Measurements from ENCODE around the gene SPIRE2. TPM values are rescaled to one million over a fixed set of nuclear protein-coding genes. Genes with fewer than 3 reads are reported as not detected.

The SPIRE2 gene
- total and polyA plus RNA-seq, 2 of the 4 experiments (the other 2 are of a cell fraction) = 0.72 to 1.9 TPM

DNA sequence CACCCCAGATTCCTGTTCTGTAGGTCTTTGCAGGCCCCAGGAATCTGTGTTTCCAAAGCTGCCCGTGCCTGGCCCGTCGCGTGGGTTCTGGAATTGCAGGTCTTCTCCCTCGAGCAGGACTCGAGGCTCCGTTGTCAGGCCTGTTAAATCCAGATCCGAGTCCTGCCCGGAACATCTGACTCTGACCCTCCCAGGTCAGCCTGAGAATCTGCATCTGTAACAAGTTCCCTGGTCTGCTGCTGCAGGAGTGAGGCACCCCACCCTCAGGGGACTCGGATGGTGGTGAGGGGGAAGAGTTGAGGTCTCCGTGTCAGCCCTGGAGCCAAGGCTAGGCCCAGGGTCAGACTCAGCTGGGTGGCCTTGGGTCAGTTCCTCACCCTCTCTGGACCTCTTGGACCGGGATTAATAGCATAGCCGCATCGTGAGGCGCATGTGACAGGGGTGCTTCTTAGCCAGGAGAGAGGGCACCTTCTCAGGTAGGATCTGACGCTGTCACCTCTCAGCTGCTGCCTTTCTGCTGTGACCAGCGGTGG lies 8.8 kb downstream of the SPIRE2 start:
- intact Hi-C loops (cut with micrococcal nuclease) = no loop called here
- no TSS peak for BruUV-seq (replicated peaks)

More for the DNA sequence above, 8.8 kb downstream of the SPIRE2 start:
- no peaks in the 10 kb centered on the region for H3K79me1 ChIP-seq (ENCODE audit: low read depth in 1 of 2, low read length in 2 of 2)
- H3K9me1 ChIP-seq (ENCODE audit: insufficient read depth, low read length) = no peaks in the 10 kb centered on the region
- no peak overlapping the region for H2BK20ac ChIP-seq (ENCODE audit: low read depth, low read length)
- H4K8ac ChIP-seq (ENCODE audit: low read depth in 2 of 2, low read length in 2 of 2) = no peak overlapping the region
- no peak overlapping the region for H2BK15ac ChIP-seq (ENCODE audit: low read depth, low read length)
- in situ Hi-C loops (cut with MboI; ENCODE audit: low sequenced_read_pairs) (no loop called here), dilution Hi-C loops (cut with HindIII; ENCODE audit: low sequenced_read_pairs, unreplicated experiment) (no loop called here)
- H3K4me1 ChIP-seq (ENCODE audit: control insufficient read depth, insufficient read depth, low read length) = peaks cover 4% of the 10 kb centered on the region; the same call in 1 of the 2 replicates
- no peak overlapping the region for H3K23ac ChIP-seq (ENCODE audit: low read depth, low read length)
- 91% methylated on average over 13 of the region's 17 CpGs; no CpG with 5 or more reads in 1 of the 2 experiments for WGBS, 2 experiments (ENCODE audit: extremely low coverage in 2 of 2, insufficient read length in 1 of 2)
- POLR2A ChIA-PET (ENCODE audit: unreplicated experiment) = no interaction called here
- no peak overlapping the region for H3K14ac ChIP-seq (replicated peaks; ENCODE audit: low read depth, low read length)
- H3K56ac ChIP-seq (ENCODE audit: extremely low read depth, insufficient read depth, low read length) = no peak overlapping the region
- no peaks in the 10 kb centered on the region; the same call in 1 of the 2 replicates for H3K9me3 ChIP-seq (ENCODE audit: control insufficient read depth, insufficient read depth, low read length)
- CTCF ChIA-PET = no interaction called here
- no peak overlapping the region for H3K18ac ChIP-seq (ENCODE audit: low read depth, low read length)
- no peak overlapping the region for H3K27ac ChIP-seq (ENCODE audit: insufficient read depth, low read length)
- H3K4me2 ChIP-seq (ENCODE audit: low read depth, low read length) = no peak overlapping the region
- no peak for ATAC-seq (ENCODE audit: low read depth)
- H2BK5ac ChIP-seq (ENCODE audit: low read depth, low read length, poor library complexity, severe bottlenecking) = no peak overlapping the region
- H3K27me3 ChIP-seq (ENCODE audit: control insufficient read depth, insufficient read depth, low read length) = no peaks in the 10 kb centered on the region
- no peak for TF ChIP-seq RCOR1 (IDR thresholded peaks at IDR 0.05; ENCODE audit: insufficient replicate concordance, low read length)
- no peak for TF ChIP-seq SMC3 (IDR thresholded peaks at IDR 0.05; ENCODE audit: low read depth, low read length)
- no peak for TF ChIP-seq POLR2A (IDR thresholded peaks at IDR 0.05; ENCODE audit: low read depth, low read length)
- TF ChIP-seq BHLHE40 (IDR thresholded peaks at IDR 0.05; ENCODE audit: low read depth, low read length) = no peak
- TF ChIP-seq RAD21 (IDR thresholded peaks at IDR 0.05; ENCODE audit: low read length) = no peak
- TF ChIP-seq, protein P1, sequence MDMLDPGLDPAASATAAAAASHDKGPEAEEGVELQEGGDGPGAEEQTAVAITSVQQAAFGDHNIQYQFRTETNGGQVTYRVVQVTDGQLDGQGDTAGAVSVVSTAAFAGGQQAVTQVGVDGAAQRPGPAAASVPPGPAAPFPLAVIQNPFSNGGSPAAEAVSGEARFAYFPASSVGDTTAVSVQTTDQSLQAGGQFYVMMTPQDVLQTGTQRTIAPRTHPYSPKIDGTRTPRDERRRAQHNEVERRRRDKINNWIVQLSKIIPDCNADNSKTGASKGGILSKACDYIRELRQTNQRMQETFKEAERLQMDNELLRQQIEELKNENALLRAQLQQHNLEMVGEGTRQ (IDR thresholded peaks at IDR 0.05; ENCODE audit: low read depth, low read length) = no peak
- no peak for TF ChIP-seq MXI1 (IDR thresholded peaks at IDR 0.05; ENCODE audit: borderline replicate concordance, low read depth, low read length)
- TF ChIP-seq FOS (IDR thresholded peaks at IDR 0.05; ENCODE audit: low read depth, low read length) = no peak
- TF ChIP-seq MAZ (IDR thresholded peaks at IDR 0.05; ENCODE audit: borderline replicate concordance, low read depth, low read length) = no peak
- TF ChIP-seq CHD1 (IDR thresholded peaks at IDR 0.05; ENCODE audit: low read depth, low read length) = no peak
- TF ChIP-seq, protein P2, sequence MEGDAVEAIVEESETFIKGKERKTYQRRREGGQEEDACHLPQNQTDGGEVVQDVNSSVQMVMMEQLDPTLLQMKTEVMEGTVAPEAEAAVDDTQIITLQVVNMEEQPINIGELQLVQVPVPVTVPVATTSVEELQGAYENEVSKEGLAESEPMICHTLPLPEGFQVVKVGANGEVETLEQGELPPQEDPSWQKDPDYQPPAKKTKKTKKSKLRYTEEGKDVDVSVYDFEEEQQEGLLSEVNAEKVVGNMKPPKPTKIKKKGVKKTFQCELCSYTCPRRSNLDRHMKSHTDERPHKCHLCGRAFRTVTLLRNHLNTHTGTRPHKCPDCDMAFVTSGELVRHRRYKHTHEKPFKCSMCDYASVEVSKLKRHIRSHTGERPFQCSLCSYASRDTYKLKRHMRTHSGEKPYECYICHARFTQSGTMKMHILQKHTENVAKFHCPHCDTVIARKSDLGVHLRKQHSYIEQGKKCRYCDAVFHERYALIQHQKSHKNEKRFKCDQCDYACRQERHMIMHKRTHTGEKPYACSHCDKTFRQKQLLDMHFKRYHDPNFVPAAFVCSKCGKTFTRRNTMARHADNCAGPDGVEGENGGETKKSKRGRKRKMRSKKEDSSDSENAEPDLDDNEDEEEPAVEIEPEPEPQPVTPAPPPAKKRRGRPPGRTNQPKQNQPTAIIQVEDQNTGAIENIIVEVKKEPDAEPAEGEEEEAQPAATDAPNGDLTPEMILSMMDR (conservative IDR thresholded peaks at IDR 0.05; ENCODE audit: low read depth, low read length) = no peak
- no peak for TF ChIP-seq NFE2L2 (IDR thresholded peaks at IDR 0.05; ENCODE audit: low read depth, low read length)
- TF ChIP-seq CEBPB (IDR thresholded peaks at IDR 0.05; ENCODE audit: low read depth, low read length) = no peak
- no peak for TF ChIP-seq RFX5 (IDR thresholded peaks at IDR 0.05; ENCODE audit: low read depth, low read length)
- TF ChIP-seq, protein P3, sequence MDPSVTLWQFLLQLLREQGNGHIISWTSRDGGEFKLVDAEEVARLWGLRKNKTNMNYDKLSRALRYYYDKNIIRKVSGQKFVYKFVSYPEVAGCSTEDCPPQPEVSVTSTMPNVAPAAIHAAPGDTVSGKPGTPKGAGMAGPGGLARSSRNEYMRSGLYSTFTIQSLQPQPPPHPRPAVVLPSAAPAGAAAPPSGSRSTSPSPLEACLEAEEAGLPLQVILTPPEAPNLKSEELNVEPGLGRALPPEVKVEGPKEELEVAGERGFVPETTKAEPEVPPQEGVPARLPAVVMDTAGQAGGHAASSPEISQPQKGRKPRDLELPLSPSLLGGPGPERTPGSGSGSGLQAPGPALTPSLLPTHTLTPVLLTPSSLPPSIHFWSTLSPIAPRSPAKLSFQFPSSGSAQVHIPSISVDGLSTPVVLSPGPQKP (IDR thresholded peaks at IDR 0.05; ENCODE audit: borderline replicate concordance, low read depth, low read length) = no peak
- TF ChIP-seq MAFK (IDR thresholded peaks at IDR 0.05; ENCODE audit: low read depth, low read length) = no peak
- H3K9ac ChIP-seq (ENCODE audit: low read depth, low read length) = no peak overlapping the region
- H3K4ac ChIP-seq (ENCODE audit: low read depth, low read length) = no peak overlapping the region
- peak overlapping the region; percentile 90 for H2AK9ac ChIP-seq (replicated peaks; ENCODE audit: low read depth, low read length, poor library complexity)
- H4K5ac ChIP-seq (ENCODE audit: low read depth, low read length) = no peak overlapping the region; the same call in 1 of the 2 replicates
- H2BK120ac ChIP-seq (ENCODE audit: low read depth, low read length) = 0 out of 2 replicates have a peak overlapping the region, but pooled peaks have one; percentile 8
- no peaks in the 10 kb centered on the region for H4K20me1 ChIP-seq (ENCODE audit: insufficient read depth, low read length)
- H4K91ac ChIP-seq (ENCODE audit: insufficient read depth, low read depth, low read length) = no peak overlapping the region
- DNase-seq = no peak
- H3K4me3 ChIP-seq (ENCODE audit: insufficient read depth, low read depth, low read length) = no peak overlapping the region
- peak overlapping the region; percentile 88 for H2AFZ ChIP-seq (replicated peaks; ENCODE audit: low read length, poor library complexity)
- 0 out of 2 replicates have a peak overlapping the region, but pooled peaks have one; percentile 8 for H2AK5ac ChIP-seq (ENCODE audit: low read depth, low read length)
- no peaks in the 10 kb centered on the region for H3K36me3 ChIP-seq (ENCODE audit: control insufficient read depth, insufficient read depth, low read length)

Measured in IMR-90 (cell line).